Measurements from ENCODE around the gene CDH4. TPM values are rescaled to one million over a fixed set of nuclear protein-coding genes. Genes with fewer than 3 reads are reported as not detected.
"Not testable (repeated sequence)": the region's sequence is repeated elsewhere in the genome, so short reads cannot be mapped to it uniquely, and the experiment has no call there.

Gene CDH4
- polyA plus RNA-seq, 4 donors, result 5.6 to 8.8 (median 7.0) TPM

GRCh38 chr20:61404303-61404702 is 152.2 kb downstream of the CDH4 start:
- DNase-seq (ENCODE audit: low read depth in 4 of 4, low spot score in 2 of 4), result no peak

DNA sequence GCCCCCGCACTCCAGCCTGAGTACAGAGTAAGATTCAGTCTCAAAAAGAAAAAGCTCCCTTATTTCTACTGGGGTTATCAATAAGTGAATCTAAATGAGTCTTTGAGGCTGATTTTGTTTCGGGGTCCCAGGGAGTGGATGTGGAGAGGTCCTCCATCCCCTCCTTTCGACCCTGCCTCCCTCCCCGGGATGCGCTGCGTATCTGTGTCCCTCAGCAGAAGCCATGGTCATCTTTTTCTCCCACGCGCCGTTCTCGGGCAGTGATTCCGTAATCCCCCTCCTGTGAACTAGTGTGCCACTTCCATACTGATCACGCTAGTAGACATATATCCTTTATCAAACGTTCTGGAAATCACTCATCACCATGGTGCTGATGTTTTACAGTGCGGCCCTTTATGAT is 152.9 kb downstream of the CDH4 start:
- no peak for DNase-seq (ENCODE audit: low read depth in 4 of 4, low spot score in 2 of 4)

GRCh38 chr20:61406773-61407172 is 154.7 kb downstream of the CDH4 start:
- DNase-seq (ENCODE audit: low read depth in 4 of 4, low spot score in 2 of 4), result not testable (repeated sequence)

DNA sequence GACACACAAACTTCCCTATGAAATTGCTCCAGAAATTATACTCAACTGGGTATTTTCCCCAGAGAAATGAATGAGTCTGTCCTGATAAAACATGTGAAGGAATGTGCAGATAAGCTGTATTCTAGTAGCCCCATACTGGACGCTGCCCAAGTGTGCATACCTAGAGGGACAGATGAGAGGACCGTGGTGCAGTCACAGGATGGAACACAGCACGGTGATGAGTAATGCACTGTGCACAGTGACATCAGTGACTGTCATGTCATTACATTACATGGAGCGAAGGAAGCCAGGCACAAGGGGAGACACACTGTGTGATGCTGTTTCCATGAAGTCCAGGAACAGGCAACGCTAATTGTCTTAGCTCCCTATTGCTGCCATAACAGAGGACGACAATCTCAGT is 155.5 kb downstream of the CDH4 start:
- no peak for DNase-seq (ENCODE audit: low read depth in 4 of 4, low spot score in 2 of 4)

GRCh38 chr20:61408951-61409740 is 157.1 kb downstream of the CDH4 start:
- no peak for DNase-seq (ENCODE audit: low read depth in 4 of 4, low spot score in 2 of 4)

DNA sequence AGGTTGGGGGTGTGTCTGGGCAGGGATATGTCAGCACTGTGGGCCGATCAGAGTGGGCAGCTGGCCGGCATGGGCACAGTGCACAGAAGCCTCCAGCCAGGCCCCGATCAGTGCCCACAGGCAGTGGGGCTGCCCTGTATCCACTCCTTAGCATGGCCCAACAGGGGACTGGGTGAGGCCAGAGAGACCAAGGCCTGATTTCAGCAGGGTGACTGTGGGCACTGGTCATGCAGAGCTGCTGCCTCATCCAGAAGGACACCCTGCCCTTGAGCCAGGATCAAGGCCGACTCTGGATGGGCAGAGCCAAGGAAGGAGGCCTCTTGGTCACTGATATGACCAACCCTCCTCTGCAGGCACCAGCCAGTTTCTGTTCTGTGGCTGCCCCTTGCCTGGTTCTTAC is 159.7 kb downstream of the CDH4 start:
- no peak for DNase-seq (ENCODE audit: low read depth in 4 of 4, low spot score in 2 of 4)

DNA sequence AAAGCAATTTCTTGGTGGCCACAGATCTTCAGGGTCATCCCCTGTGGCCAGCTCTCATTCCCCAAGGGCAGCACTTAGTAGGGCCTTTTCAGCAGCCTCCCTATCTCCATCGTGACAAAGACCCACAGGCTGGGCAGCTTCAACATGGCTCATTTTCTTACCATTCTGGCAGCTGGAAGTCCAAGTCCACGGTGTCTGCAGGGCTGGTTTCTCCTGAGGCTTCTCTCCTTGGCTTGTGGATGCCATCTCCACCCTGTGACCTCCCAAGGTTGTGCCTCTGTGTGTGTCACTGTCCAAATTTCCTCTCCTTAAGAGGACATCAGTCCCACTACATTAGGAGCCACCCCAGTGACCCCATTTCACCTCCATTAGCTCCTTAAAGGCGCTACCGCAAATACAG is 161.7 kb downstream of the CDH4 start:
- no peak for DNase-seq (ENCODE audit: low read depth in 4 of 4, low spot score in 2 of 4)

DNA sequence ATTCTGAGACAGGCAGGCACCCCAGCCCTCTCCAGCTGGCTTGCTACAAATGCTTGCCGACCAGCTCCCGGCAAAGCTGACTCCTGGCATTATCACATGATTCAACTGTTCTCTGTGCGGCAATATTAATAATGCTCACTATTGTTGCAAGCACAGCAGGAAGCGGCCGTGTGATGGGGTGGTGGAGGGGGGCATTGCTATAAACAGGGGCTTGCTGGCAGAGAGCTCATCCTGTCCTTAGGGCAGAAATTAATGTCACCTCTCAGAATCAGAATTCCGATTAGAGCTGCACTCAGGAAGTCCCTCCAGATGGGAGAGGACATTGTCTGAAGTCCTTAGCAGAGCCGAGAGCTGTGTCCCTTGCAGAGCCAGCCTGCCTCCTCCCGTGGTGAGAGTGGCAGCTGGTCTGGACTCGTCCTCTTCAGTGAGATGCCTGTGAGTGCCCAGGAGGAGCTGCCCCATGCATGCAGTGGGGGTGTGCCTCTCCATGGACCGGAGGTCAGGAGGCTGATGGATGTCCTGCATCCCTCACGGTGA is 162.5 kb downstream of the CDH4 start:
- no peak for DNase-seq (ENCODE audit: low read depth in 4 of 4, low spot score in 2 of 4)

DNA sequence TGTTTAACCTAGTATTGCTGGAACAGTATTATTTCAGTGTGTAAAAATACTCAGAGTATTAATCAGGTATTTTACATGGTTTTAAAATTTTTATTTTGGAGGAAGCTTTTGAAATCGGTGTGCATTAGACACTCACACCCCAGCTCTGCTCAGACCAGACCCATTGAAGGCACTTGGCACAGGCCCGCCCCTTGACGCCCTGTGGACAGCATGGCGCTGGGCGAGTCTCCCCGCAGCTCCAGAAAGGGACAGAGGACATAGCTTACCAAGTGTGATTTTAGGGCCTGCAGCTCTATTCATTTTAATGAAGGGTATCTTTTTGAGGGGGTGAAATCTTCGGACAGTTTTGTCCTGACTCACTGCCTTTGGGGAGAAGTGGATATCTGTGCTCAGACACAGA is 164.5 kb downstream of the CDH4 start:
- DNase-seq (ENCODE audit: low read depth in 4 of 4, low spot score in 2 of 4), result no peak

DNA sequence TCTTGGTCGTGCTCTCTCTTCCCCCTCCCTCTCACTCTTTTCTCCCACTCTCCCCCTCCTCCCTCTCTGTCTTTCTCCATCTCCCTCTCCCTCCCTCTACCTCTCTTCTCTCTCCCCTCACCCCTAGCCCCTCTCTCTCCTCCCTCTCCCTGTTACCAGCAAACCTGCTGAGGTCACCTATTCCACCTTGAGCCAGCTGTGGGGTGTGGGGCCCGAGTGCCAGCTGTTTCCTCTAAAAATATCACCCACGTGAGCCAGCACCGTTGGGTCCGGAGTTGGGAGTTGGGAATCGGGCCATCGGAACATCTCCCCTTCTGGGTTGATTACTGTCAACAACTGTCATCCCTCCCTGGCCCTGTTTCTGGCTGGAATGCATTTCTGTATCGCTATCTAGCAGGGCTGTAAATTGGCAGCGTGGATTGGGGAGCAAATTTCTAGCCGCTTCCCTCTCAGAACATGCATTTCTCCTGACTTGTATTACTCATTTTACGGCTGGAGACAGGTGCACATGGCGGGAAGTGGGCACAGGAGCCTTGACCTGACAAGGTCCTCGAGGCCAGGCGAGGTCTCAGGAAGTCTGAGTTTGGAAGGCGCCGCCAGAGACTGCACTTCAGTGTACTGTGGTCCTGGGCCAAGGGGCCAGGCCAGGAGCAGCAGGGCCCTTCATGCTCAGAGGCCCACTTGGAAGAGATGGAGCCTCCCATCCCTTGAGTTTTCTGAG is 165.3 kb downstream of the CDH4 start:
- no peak for DNase-seq (ENCODE audit: low read depth in 4 of 4, low spot score in 2 of 4)

DNA sequence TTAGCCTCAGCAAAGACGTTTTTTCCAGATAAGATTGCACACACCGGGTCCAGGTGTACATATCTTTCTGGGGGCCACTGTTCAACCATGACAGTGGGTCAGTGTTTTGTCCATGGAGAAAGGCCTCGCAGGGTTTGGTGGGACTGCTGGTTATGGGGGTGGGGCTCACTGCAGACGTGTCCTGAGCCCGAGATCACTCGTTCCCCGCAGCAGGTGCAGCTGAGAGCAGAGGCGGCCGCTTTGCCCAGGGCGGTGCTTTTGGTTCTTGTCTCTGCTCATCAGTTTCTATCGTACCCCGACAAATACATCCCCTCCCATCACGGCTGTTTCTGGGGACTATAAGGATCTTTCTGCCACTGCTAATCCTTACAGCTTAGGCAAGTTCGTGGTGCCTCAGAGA is 166.9 kb downstream of the CDH4 start:
- no peak for DNase-seq (ENCODE audit: low read depth in 4 of 4, low spot score in 2 of 4)

DNA sequence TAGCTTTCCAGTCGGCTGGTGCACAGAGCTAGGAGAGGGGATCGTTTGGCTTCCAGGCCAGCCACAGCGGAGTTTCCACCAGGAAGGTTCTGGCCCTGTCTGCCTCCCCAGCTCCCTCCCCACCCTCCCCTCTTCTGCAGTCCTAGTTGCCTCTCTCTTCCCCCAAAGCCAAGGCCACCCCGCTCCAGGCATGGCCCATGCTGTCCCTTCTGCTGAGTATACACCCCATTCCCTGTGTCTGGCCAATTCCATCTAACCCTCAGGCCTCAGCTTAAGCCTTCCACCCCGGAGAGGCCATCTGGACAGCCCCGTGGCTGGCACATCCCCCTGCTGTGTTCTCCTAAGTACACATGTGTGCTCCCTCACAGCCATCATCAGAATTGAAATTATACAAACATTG is 167.4 kb downstream of the CDH4 start:
- DNase-seq (ENCODE audit: low read depth in 4 of 4, low spot score in 2 of 4), result no peak

DNA sequence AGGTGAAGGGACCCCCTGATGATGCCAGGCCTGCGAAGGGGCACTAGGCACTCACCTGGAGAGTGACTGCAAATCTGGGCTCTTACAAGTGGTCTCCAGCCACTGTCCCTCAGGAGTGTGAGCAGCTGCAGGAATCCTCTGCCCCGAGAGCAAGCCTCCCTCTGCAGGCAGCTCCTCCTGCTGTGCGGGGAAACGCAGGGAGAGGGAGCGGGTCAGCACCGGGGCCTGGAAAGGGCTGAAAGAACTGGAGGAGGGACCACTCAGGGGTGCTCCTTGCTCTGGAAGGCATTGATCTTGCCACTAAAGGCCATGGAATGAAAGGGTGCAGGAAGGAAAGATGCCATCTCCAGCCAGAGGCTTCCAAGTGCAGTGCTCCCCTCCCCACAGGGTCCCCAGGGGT is 168.0 kb downstream of the CDH4 start:
- no peak for DNase-seq (ENCODE audit: low read depth in 4 of 4, low spot score in 2 of 4)

- DNase-seq (ENCODE audit: low read depth in 4 of 4, low spot score in 2 of 4), result no peak
Measured at GRCh38 chr20:61420781-61421180, 168.7 kb downstream of the CDH4 start.

GRCh38 chr20:61422636-61423425 is 170.8 kb downstream of the CDH4 start:
- no peak for DNase-seq (ENCODE audit: low read depth in 4 of 4, low spot score in 2 of 4)

DNA sequence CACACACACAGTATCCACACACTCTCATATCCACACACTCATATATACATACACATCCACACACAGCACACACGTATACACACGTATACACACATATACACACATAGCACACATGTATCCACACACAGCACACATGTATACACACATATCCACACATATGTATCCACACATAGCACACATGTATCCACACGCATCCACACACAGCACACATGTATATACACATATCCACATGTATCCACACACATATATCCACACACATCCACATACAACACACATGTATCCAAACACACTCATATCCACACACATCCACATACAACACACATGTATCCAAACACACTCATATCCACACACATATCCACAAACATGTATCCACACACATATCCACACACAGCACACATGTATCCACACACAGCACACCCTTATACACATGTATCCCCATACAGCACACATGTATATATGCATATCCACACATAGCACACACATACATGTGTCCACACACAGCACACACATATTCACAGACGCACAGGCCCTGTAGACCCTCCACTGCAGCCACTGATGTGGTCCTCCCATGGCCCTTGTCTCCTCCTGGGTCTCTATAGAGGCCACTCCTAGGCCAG is 172.1 kb downstream of the CDH4 start:
- DNase-seq (ENCODE audit: low read depth in 4 of 4, low spot score in 2 of 4), result no peak

DNA sequence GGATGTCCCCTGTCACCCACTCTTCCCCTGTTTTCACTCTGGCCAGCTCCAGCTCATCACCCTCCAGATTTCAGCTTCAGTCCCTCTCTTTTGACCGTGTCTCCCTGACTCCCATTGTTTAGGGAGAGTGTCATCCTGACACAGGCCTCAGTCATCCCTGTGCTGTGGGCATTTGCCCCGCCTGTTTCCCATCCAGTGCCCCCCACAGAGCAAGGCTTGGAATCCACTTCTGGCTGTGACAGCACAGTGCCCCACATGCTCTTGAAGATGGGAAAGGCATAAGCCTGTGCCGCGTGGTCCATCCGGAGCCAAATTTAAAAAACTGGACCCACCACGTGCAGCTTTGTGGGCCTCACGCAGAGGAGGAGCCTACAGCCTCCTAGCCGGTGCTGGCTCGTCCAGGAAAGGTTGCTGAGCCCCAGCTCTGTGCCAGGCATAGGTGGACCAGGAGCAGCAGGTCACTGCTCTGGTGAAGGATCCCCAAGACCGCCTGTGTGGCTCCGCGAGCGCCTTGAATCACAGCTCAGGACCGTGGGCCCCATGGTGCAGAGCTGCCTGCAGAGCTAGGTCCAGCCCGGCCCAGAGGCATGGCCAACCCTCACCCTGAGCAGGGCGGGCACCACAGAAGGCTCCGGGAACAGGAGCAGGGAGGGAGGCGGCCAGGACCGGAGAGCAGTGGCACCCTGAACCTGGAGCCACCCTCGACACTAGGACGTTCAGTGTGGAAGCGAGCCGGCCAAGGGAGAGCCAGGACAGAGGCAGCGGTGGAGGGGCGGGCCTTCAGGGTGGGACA is 172.8 kb downstream of the CDH4 start:
- DNase-seq (ENCODE audit: low read depth in 4 of 4, low spot score in 2 of 4), result no peak

GRCh38 chr20:61425541-61425991 is 173.5 kb downstream of the CDH4 start:
- not testable (repeated sequence) for DNase-seq (ENCODE audit: low read depth in 4 of 4, low spot score in 2 of 4)

DNA sequence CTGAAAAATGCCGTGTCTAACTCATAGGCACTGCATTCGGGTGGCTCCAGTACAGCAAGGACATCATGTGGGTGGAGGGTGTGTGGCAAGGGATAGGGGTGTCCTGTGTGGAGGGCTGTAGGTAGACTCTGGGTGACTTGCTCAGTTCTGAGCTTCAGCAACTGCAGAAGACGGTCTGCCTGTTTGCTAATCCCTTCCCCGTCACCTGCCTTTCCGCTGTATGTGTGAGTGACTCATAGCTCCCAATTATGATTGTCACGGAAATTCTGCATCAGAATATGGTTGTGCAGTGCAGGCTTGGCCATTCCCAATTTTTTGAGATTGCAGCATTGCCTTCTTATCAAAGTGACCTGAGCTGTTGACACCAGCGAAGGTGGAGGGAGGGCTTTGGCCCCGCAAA is 174.3 kb downstream of the CDH4 start:
- no peak for DNase-seq (ENCODE audit: low read depth in 4 of 4, low spot score in 2 of 4)

Measured in left renal cortex interstitium (tissue), 4 donors.